Left lung (tissue), 14 donors: ENCODE results near the gene SLC25A25. TPM values are rescaled to one million over a fixed set of nuclear protein-coding genes. Genes with fewer than 3 reads are reported as not detected.
"Not testable (repeated sequence)": the region's sequence is repeated elsewhere in the genome, so short reads cannot be mapped to it uniquely, and the experiment has no call there.

ENCODE experiments used
- ATAC-seq: fragments of 200-7000 bp; cut with Tn5 transposase; one replicate; pipeline ENCODE4 v1.9.1; 2020; ENCODE audit warnings: moderate library complexity
- DNase-seq, 4 donors: peaks; one replicate each; pipeline ENCODE4 v3.0.0-alpha.2; 2013 to 2020
- H3K27ac ChIP-seq, 2 donors: fragments of 200-600 bp; sonication (generic) in 1 of 2; one replicate each; pipeline versions ENCODE4 v1.5.0 to v1.8.0; 2020 to 2021
- H3K27me3 ChIP-seq, 2 donors: fragments of 200-600 bp; sonication (generic) in 1 of 2; one replicate each; pipeline versions ENCODE4 v1.5.0 to v1.8.0; 2020 to 2021
- H3K36me3 ChIP-seq, 2 donors: fragments of 200-600 bp; sonication (generic) in 1 of 2; one replicate each; pipeline versions ENCODE4 v1.5.0 to v1.8.0; 2020 to 2021
- H3K4me1 ChIP-seq, 2 donors: fragments of 200-600 bp; one replicate each; pipeline ENCODE4 v1.8.0; 2021
- H3K4me3 ChIP-seq, 2 donors: fragments of 200-600 bp; sonication (generic) in 1 of 2; one replicate each; pipeline versions ENCODE4 v1.5.0 to v1.8.0; 2020 to 2021; ENCODE audit warnings: mild to moderate bottlenecking in 1 of 2
- H3K9me3 ChIP-seq, 2 donors: fragments of 200-600 bp; sonication (generic) in 1 of 2; one replicate each; pipeline versions ENCODE4 v1.5.0 to v1.8.0; 2020 to 2021
- CTCF ChIP-seq, 2 donors: fragments of 200-600 bp; sonication (generic) in 1 of 2; IDR thresholded peaks; one replicate each; pipeline versions ENCODE4 v1.5.0 to v1.8.0; 2021; ENCODE audit warnings: antibody characterized with exemption in 2 of 2
- intact Hi-C, 2 donors: fragments of 100-400 bp; cut with DNase I; formaldehyde crosslinking; loops; one replicate each; pipeline versions ENCODE4 v1.11.2 to v1.14.2; 2022
- long read RNA-seq, 12 donors: library from polyadenylated mRNA in 2 of 12; unstranded in 2 of 12; transcript quantifications; one replicate each; pipeline ENCODE4 v2.0.0 and lab custom pipeline, GENCODE V29; 2019 to 2026
- polyA plus RNA-seq, 6 donors: library from polyadenylated mRNA; unstranded; fragments of 120-200 nt; gene quantifications; one replicate each; pipeline ENCODE4 v1.2.1, GENCODE V29; 2013; ENCODE audit not compliant: insufficient read length in 6 of 6
- total RNA-seq, 2 donors: library from RNA; stranded (reverse); fragmentation: NEBNext Ultra II Directional; extraction: Animal tissue kit (Norgen Biotek cat#: 25700); gene quantifications; one replicate each; pipeline ENCODE4 v1.2.1, GENCODE V29; 2021
- donor health status: DM: no; HTN: yes; CAD: no.
- donor health status: DM: no; HTN: no; CAD: no.

Gene SLC25A25
- 10 to 100 TPM; 19.5 to 21.0 TPM for total RNA-seq
- 10 to 100 TPM in 5 of 6 donors, 1 to 10 TPM in 1; 9.8 to 16.3 (median 13.6) TPM for polyA plus RNA-seq
- long read RNA-seq, donor 1, transcript SLC25A25-203 (10 exons, 3,431 nt), result major isoform, 5 of 42 reads
- long read RNA-seq, donor 1, partial matches to known transcripts, result 7 of 42 reads
- long read RNA-seq, donor 1, other reads (novel, unspliced or antisense), result 28 of 42 reads
- long read RNA-seq, donor 2, transcript SLC25A25-203 (10 exons, 3,431 nt), result major isoform, 8 of 8 reads
- long read RNA-seq, donor 2, partial matches to known transcripts, result 0 of 8 reads
- long read RNA-seq, donor 2, other reads (novel, unspliced or antisense), result 0 of 8 reads
- long read RNA-seq, donor 3, partial matches to known transcripts, result 0 of 4 reads
- long read RNA-seq, donor 3, other reads (novel, unspliced or antisense), result 0 of 4 reads
- long read RNA-seq, donor 4, result 0 reads
- long read RNA-seq, donor 5, partial matches to known transcripts, result 39 of 44 reads
- long read RNA-seq, donor 5, other reads (novel, unspliced or antisense), result 0 of 44 reads
- long read RNA-seq, donor 6, transcript SLC25A25-203 (10 exons, 3,431 nt), result major isoform, 7 of 27 reads
- long read RNA-seq, donor 6, partial matches to known transcripts, result 5 of 27 reads
- long read RNA-seq, donor 6, other reads (novel, unspliced or antisense), result 11 of 27 reads
- long read RNA-seq, donor 7, partial matches to known transcripts, result 0 of 1 reads
- long read RNA-seq, donor 7, other reads (novel, unspliced or antisense), result 0 of 1 reads
- long read RNA-seq, donor 8, partial matches to known transcripts, result 0 of 3 reads
- long read RNA-seq, donor 8, other reads (novel, unspliced or antisense), result 0 of 3 reads
- long read RNA-seq, donor 9, result 0 reads
- long read RNA-seq, donor 10, partial matches to known transcripts, result 0 of 1 reads
- long read RNA-seq, donor 10, other reads (novel, unspliced or antisense), result 0 of 1 reads
- long read RNA-seq, donor 11, partial matches to known transcripts, result 40 of 50 reads
- long read RNA-seq, donor 11, other reads (novel, unspliced or antisense), result 0 of 50 reads
- long read RNA-seq, donor 12, partial matches to known transcripts, result 32 of 46 reads
- long read RNA-seq, donor 12, other reads (novel, unspliced or antisense), result 11 of 46 reads

- H3K4me1 ChIP-seq, result peaks cover 32 to 81% of the 10 kb centered on the region in 2 donors
- intact Hi-C loops, result no loop called here
- no peak for TF ChIP-seq CTCF (IDR thresholded peaks at IDR 0.05)
- H3K9me3 ChIP-seq, result no peaks in the 10 kb centered on the region
- H3K27ac ChIP-seq, result peak within 1 kb of the TSS; percentile 97 to 99
- ATAC-seq (peak; percentile 92), DNase-seq (peak; percentile 99 to 100 (median 100))
- H3K36me3 ChIP-seq, result peaks cover 0 to 8% of the 10 kb centered on the region in 2 donors
- H3K27me3 ChIP-seq, result no peaks in the 10 kb centered on the region
- peak within 1 kb of the TSS; percentile 86 to 97 for H3K4me3 ChIP-seq
These were observed at the start of gene SLC25A25 for GRCh38 chr9:128067645-128068385. Gene SLC25A25, plus strand, starts transcription at chr9:128068232. Its CDS starts 88 bp downstream, at chr9:128068320.

DNA sequence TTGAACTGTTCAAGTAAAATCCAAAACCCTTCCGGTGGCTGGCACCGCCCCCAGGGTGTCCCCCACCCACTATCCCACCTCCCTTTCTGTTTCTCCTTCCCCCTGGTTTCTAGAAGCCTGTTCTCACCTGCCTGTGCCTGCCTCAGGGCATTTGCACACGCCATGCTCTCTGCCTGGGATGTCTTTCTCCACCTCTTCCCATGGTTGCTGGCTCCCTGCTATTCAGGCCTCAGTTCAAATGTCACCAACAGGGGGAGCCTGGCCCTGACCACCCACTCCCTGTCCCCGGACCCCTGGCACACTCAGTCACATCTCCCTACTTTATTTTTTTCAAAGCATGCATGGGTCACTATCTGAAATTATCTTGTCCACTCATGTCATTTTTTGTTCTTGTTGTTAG lies 47.3 kb upstream of the SLC25A25 start:
- H3K4me1 ChIP-seq, result no peaks in the 10 kb centered on the region
- no peaks in the 10 kb centered on the region for H3K9me3 ChIP-seq
- ATAC-seq (no peak), DNase-seq (no peak)
- no peaks in the 10 kb centered on the region for H3K27me3 ChIP-seq
- intact Hi-C loops, result no loop called here
- H3K36me3 ChIP-seq, result no peaks in the 10 kb centered on the region
- H3K4me3 ChIP-seq, result no peak overlapping the region
- H3K27ac ChIP-seq, result no peak overlapping the region
- TF ChIP-seq CTCF (IDR thresholded peaks at IDR 0.05), result no peak

GRCh38 chr9:128021098-128021497 lies 46.9 kb upstream of the SLC25A25 start:
- Histone ChIP-seq H3K4me3 (no peak overlapping the region), H3K27me3 (no peaks in the 10 kb centered on the region), H3K27ac (no peak overlapping the region), H3K4me1 (peaks cover 0 to 3% of the 10 kb centered on the region in 2 donors), H3K36me3 (no peaks in the 10 kb centered on the region), H3K9me3 (no peaks in the 10 kb centered on the region)
- TF ChIP-seq CTCF (IDR thresholded peaks at IDR 0.05), result no peak
- intact Hi-C loops, result no loop called here
- ATAC-seq (no peak), DNase-seq (no peak)

DNA sequence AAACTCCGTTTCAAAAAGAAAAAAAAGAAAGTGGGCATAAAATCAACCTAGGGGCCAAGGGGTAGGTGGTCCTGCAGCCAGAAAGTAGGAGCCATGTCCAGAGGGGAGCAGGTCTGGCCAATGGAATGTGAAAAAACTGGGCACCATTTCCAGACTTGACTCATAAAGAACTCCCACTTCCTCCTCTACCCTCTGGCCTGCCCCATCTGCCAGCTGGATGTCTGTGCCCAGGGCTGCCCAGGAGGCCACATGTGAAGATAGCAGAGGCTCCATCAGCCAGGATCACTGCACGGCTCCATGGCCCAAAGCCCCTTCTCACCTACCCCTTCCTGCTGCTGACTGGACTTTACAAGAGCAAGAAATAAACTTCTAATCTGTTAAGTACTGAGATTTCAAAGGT lies 45.1 kb upstream of the SLC25A25 start:
- intact Hi-C loops, result no loop called here
- ATAC-seq, result no peak
- H3K4me1 ChIP-seq, result peaks cover 0 to 20% of the 10 kb centered on the region in 2 donors
- TF ChIP-seq CTCF (IDR thresholded peaks at IDR 0.05), result no peak
- no peak overlapping the region for H3K4me3 ChIP-seq
- no peak for DNase-seq
- H3K36me3 ChIP-seq, result no peaks in the 10 kb centered on the region
- no peaks in the 10 kb centered on the region for H3K9me3 ChIP-seq
- H3K27me3 ChIP-seq, result no peaks in the 10 kb centered on the region
- no peak overlapping the region for H3K27ac ChIP-seq

DNA sequence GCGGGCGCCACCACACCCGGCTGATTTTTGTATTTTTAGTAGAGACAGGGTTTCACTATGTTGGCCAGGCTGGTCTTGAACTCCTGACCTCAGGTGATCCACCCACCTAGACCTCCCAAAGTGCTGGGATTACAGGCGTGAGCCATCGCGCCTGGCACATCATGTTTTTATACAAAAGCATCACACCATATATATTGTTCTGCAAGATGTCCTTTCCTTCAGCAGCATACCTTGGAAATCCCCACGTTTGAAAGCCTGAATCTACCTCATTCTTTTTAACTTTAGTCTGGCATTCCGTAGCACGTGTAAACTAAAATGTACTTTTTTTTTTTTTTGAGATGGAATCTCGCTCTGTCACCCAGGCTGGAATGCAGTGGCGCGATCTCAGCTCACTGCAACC lies 44.4 kb upstream of the SLC25A25 start:
- H3K27me3 ChIP-seq, H3K4me3 ChIP-seq, ATAC-seq, H3K9me3 ChIP-seq, H3K36me3 ChIP-seq, H3K27ac ChIP-seq, intact Hi-C loops, DNase-seq: not testable (repeated sequence)
- peaks cover 0 to 20% of the 10 kb centered on the region in 2 donors for H3K4me1 ChIP-seq
